HCT116 (cell line): ENCODE results near the gene MEG3. TPM values are rescaled to one million over a fixed set of nuclear protein-coding genes. Genes with fewer than 3 reads are reported as not detected.

Source experiments
- ATAC-seq: fragments of 200-7000 bp; cut with Tn5 transposase; 2 replicates; pipeline ENCODE4 v1.9.1; 2020; ENCODE audit warnings: mild to moderate bottlenecking, moderate library complexity
- BruUV-seq: library from RNA; stranded (reverse); fragments of 400-500 nt; replicated peaks from 2 replicates; lab custom pipeline; 2021; lab: Mats Ljungman, UMichigan
- CTCF ChIA-PET: fragments of 300-600 bp; sonication (Branson Sonifier 250); formaldehyde crosslinking; loops from one replicate; lab custom pipeline; 2021; ENCODE audit warnings: antibody characterized with exemption; lab: Charles Lee
- POLR2A ChIA-PET: fragments of 300-600, 350-600 bp; sonication (Branson Sonifier 250); formaldehyde crosslinking; loops from one replicate; lab custom pipeline; 2021; ENCODE audit warnings: antibody characterized with exemption; lab: Charles Lee
- RAD21 ChIA-PET, 2 experiments: fragments of 300-600 bp; sonication (Branson Sonifier 250); formaldehyde crosslinking; loops; one replicate each; lab custom pipeline; 2023; ENCODE audit warnings: low total read pairs in 2 of 2; ENCODE audit not compliant: uncharacterized antibody in 2 of 2, unreplicated experiment in 2 of 2, low non-redundant PET in 1 of 2; lab: Charles Lee
- DNase-seq: peaks from one replicate; pipeline ENCODE4 v3.0.0-alpha.2; 2010; ENCODE audit warnings: low read depth, low spot score
- H2AFZ ChIP-seq: fragments of 200-600 bp; shearing (Covaris generic), sonication (generic); 2 replicates; pipeline ENCODE4 v1.6.1; 2017; ENCODE audit warnings: low read depth, mixed run types, mixed read lengths, antibody characterized with exemption, low read length; ENCODE audit not compliant: poor library complexity, severe bottlenecking
- H3K27ac ChIP-seq: 2 replicates; pipeline ENCODE4 v1.5.1; 2012; ENCODE audit warnings: low read depth, low read length
- H3K27me3 ChIP-seq: fragments of 200-600 bp; sonication (generic); 2 replicates; pipeline ENCODE4 v1.6.1; 2016; ENCODE audit warnings: mixed run types, low read length, mixed read lengths; ENCODE audit not compliant: insufficient read depth
- H3K36me3 ChIP-seq, 2 experiments: fragments of 200-500 bp in 1 of 2; fragments of 200-600 bp in 1 of 2; sonication (Bioruptor generic) in 1 of 2; sonication (generic) in 1 of 2; 2 replicates each; pipeline versions ENCODE4 v1.5.1 to v1.6.1; 2014 to 2016; ENCODE audit warnings: low read length in 2 of 2, inconsistent platforms in 1 of 2, mixed read lengths in 1 of 2, mixed run types in 1 of 2; ENCODE audit not compliant: insufficient read depth in 2 of 2, control insufficient read depth in 1 of 2
- H3K4me1 ChIP-seq, 2 experiments: fragments of 200-600 bp in 1 of 2; sonication (generic) in 1 of 2; 2 replicates each; pipeline versions ENCODE4 v1.5.1 to v1.6.1; 2012 to 2017; ENCODE audit warnings: low read length in 2 of 2, inconsistent platforms in 1 of 2, mild to moderate bottlenecking in 1 of 2, mixed read lengths in 1 of 2, mixed run types in 1 of 2, moderate library complexity in 1 of 2; ENCODE audit not compliant: insufficient read depth in 2 of 2, control insufficient read depth in 1 of 2
- H3K4me2 ChIP-seq: fragments of 200-600 bp; sonication (generic); 2 replicates; pipeline ENCODE4 v1.6.1; 2017; ENCODE audit warnings: mixed run types, low read length, mixed read lengths
- H3K4me3 ChIP-seq, 2 experiments: fragments of 200-600 bp in 1 of 2; sonication (generic) in 1 of 2; replicated peaks in 1 of 2; 2 replicates each; pipeline ENCODE4 v1.5.1; 2011 to 2016; ENCODE audit warnings: low read length in 2 of 2, control low read depth in 1 of 2, low read depth in 1 of 2, mild to moderate bottlenecking in 1 of 2, mixed read lengths in 1 of 2, mixed run types in 1 of 2
- H3K79me2 ChIP-seq: fragments of 200-600 bp; sonication (generic); 2 replicates; pipeline ENCODE4 v1.6.1; 2017; ENCODE audit warnings: mild to moderate bottlenecking, mixed run types, low read length, moderate library complexity, mixed read lengths; ENCODE audit not compliant: insufficient read depth
- H3K9ac ChIP-seq: fragments of 200-600 bp; sonication (generic); 2 replicates; pipeline ENCODE4 v1.6.1; 2016; ENCODE audit warnings: low read length, mixed read lengths
- H3K9me2 ChIP-seq: fragments of 200-600 bp; sonication (generic), shearing (Covaris generic); 2 replicates; pipeline ENCODE4 v1.6.1; 2017; ENCODE audit warnings: mixed run types, mild to moderate bottlenecking, moderate library complexity; ENCODE audit not compliant: insufficient read depth
- H3K9me3 ChIP-seq, 2 experiments: fragments of 200-500 bp in 1 of 2; fragments of 200-600 bp in 1 of 2; sonication (Bioruptor generic) in 1 of 2; sonication (generic) in 1 of 2; 2 replicates each; pipeline ENCODE4 v1.6.1; 2014 to 2017; ENCODE audit warnings: low read length in 2 of 2, mixed read lengths in 2 of 2, inconsistent platforms in 1 of 2, low read depth in 1 of 2, mild to moderate bottlenecking in 1 of 2, mixed run types in 1 of 2, moderate library complexity in 1 of 2; ENCODE audit not compliant: control insufficient read depth in 1 of 2, insufficient read depth in 1 of 2
- H4K20me1 ChIP-seq: fragments of 200-600 bp; sonication (generic), shearing (Covaris generic); 2 replicates; pipeline ENCODE4 v1.6.1; 2017; ENCODE audit warnings: mixed run types, mild to moderate bottlenecking, moderate library complexity; ENCODE audit not compliant: insufficient read depth
- ELF1 ChIP-seq: IDR thresholded peaks from 2 replicates; pipeline ENCODE4 v1.6.1; 2012; ENCODE audit warnings: low read depth, borderline replicate concordance
- EZH2 ChIP-seq: fragments of 200-600 bp; sonication (generic); IDR thresholded peaks from 2 replicates; pipeline ENCODE4 v1.6.1; 2017; ENCODE audit warnings: antibody characterized with exemption, mixed run types
- EZH2phosphoT487 ChIP-seq: fragments of 200-600 bp; IDR thresholded peaks from 2 replicates; pipeline ENCODE4 v1.6.1; 2018; ENCODE audit warnings: antibody characterized with exemption, borderline replicate concordance
- JUND ChIP-seq: IDR thresholded peaks from 2 replicates; pipeline ENCODE4 v1.6.1; 2012
- MAX ChIP-seq: IDR thresholded peaks from 2 replicates; pipeline ENCODE4 v1.6.1; 2012
- POLR2AphosphoS5 ChIP-seq: IDR thresholded peaks from 2 replicates; pipeline ENCODE4 v1.6.1; 2011; ENCODE audit warnings: mild to moderate bottlenecking, low read depth, low read length, moderate library complexity
- RAD21 ChIP-seq: IDR thresholded peaks from 2 replicates; pipeline ENCODE4 v1.6.1; 2012; ENCODE audit warnings: low read depth, mild to moderate bottlenecking
- REST ChIP-seq: IDR thresholded peaks from 2 replicates; pipeline ENCODE4 v1.6.1; 2012; ENCODE audit warnings: low read depth
- SP1 ChIP-seq: IDR thresholded peaks from 2 replicates; pipeline ENCODE4 v1.6.1; 2012; ENCODE audit warnings: low read depth
- SRF ChIP-seq: IDR thresholded peaks from 2 replicates; pipeline ENCODE4 v1.6.1; 2012; ENCODE audit warnings: low read depth
- TCF7L2 ChIP-seq: IDR thresholded peaks from 2 replicates; pipeline ENCODE4 v1.7.0; 2011; ENCODE audit warnings: borderline replicate concordance, inconsistent platforms; ENCODE audit not compliant: insufficient read depth, insufficient read length; ENCODE audit errors: extremely low read depth
- intact Hi-C: fragments of 100-400 bp; cut with micrococcal nuclease; formaldehyde crosslinking; loops from 2 replicates; pipeline ENCODE4 v1.10.0; 2022
- total RNA-seq: library from RNA; stranded (reverse); gene quantifications from one replicate; pipeline ENCODE4 v1.2.1, GENCODE V29; 2021; ENCODE audit not compliant: unreplicated experiment
- TF ChIP-seq, protein P1 (sequence below): IDR thresholded peaks from 2 replicates; pipeline ENCODE4 v1.6.1; 2011; ENCODE audit warnings: mild to moderate bottlenecking, low read length, moderate library complexity; ENCODE audit not compliant: insufficient replicate concordance; ENCODE audit errors: extremely low read depth
- TF ChIP-seq, protein P2 (sequence below): IDR thresholded peaks from 2 replicates; pipeline ENCODE4 v1.6.1; 2012

MEG3 gene
- total RNA-seq, 1 experiment from 2014 or later, result 2.5 TPM

- no peaks in the 10 kb centered on the region for H3K36me3 ChIP-seq
- H3K79me2 ChIP-seq, result no peaks in the 10 kb centered on the region
- H3K4me3 ChIP-seq, result no peak overlapping the region
- no peak overlapping the region for H2AFZ ChIP-seq
- no peaks in the 10 kb centered on the region for H3K4me1 ChIP-seq
- no peak overlapping the region for H3K27ac ChIP-seq
- TF ChIP-seq, protein P1, sequence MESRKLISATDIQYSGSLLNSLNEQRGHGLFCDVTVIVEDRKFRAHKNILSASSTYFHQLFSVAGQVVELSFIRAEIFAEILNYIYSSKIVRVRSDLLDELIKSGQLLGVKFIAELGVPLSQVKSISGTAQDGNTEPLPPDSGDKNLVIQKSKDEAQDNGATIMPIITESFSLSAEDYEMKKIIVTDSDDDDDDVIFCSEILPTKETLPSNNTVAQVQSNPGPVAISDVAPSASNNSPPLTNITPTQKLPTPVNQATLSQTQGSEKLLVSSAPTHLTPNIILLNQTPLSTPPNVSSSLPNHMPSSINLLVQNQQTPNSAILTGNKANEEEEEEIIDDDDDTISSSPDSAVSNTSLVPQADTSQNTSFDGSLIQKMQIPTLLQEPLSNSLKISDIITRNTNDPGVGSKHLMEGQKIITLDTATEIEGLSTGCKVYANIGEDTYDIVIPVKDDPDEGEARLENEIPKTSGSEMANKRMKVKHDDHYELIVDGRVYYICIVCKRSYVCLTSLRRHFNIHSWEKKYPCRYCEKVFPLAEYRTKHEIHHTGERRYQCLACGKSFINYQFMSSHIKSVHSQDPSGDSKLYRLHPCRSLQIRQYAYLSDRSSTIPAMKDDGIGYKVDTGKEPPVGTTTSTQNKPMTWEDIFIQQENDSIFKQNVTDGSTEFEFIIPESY, result no peak
- TF ChIP-seq TCF7L2 (no peak), RAD21 (no peak)
- TF ChIP-seq, protein P2, sequence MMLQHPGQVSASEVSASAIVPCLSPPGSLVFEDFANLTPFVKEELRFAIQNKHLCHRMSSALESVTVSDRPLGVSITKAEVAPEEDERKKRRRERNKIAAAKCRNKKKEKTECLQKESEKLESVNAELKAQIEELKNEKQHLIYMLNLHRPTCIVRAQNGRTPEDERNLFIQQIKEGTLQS, result no peak
- RAD21 ChIA-PET, result no interaction called here
- DNase-seq (no peak), ATAC-seq (no peak)
- POLR2A ChIA-PET, result no interaction called here
- H4K20me1 ChIP-seq, result no peaks in the 10 kb centered on the region
- H3K4me2 ChIP-seq, result no peak overlapping the region
- H3K9me2 ChIP-seq, result no peaks in the 10 kb centered on the region
- no peaks in the 10 kb centered on the region for H3K9me3 ChIP-seq
- no peak overlapping the region for H3K9ac ChIP-seq
- CTCF ChIA-PET, result no interaction called here
- intact Hi-C loops, result no loop called here
- BruUV-seq, result no TSS peak
- no peaks in the 10 kb centered on the region for H3K27me3 ChIP-seq
Observed at GRCh38 chr14:100835548-100836310, 9.8 kb downstream of the MEG3 start.

GRCh38 chr14:100836311-100836805 is 10.4 kb downstream of the MEG3 start:
- no peaks in the 10 kb centered on the region for H3K27me3 ChIP-seq
- no peak overlapping the region for H3K27ac ChIP-seq
- no peaks in the 10 kb centered on the region for H3K36me3 ChIP-seq
- POLR2A ChIA-PET, result no interaction called here
- no TSS peak for BruUV-seq
- intact Hi-C loops, result no loop called here
- ATAC-seq, result no peak
- H2AFZ ChIP-seq, result no peak overlapping the region
- no peaks in the 10 kb centered on the region for H3K4me1 ChIP-seq
- no peak for DNase-seq
- no peaks in the 10 kb centered on the region for H3K79me2 ChIP-seq
- no peaks in the 10 kb centered on the region for H3K9me2 ChIP-seq
- CTCF ChIA-PET, result no interaction called here
- H3K9ac ChIP-seq, result no peak overlapping the region
- H3K9me3 ChIP-seq, result no peaks in the 10 kb centered on the region
- no peak overlapping the region for H3K4me3 ChIP-seq
- H4K20me1 ChIP-seq, result no peaks in the 10 kb centered on the region
- RAD21 ChIA-PET, result no interaction called here
- no peak overlapping the region for H3K4me2 ChIP-seq
- no peak for TF ChIP-seq SRF
- no peak for TF ChIP-seq ELF1
- TF ChIP-seq POLR2AphosphoS5, result no peak
- no peak for TF ChIP-seq EZH2phosphoT487
- no peak for TF ChIP-seq JUND
- TF ChIP-seq, protein P2, result no peak
- TF ChIP-seq EZH2, result no peak
- no peak for TF ChIP-seq MAX
- no peak for TF ChIP-seq REST
- no peak for TF ChIP-seq SP1
